Measurements from ENCODE around the gene MYPN. TPM values are rescaled to one million over a fixed set of nuclear protein-coding genes. Genes with fewer than 3 reads are reported as not detected.

MYPN gene
- total RNA-seq, 1 experiment from 2014 or later: not detected

GRCh38 chr10:68167586-68168189 lies 58.4 kb downstream of the MYPN start:
- no peak overlapping the region for H3K27ac Mint-ChIP-seq (ENCODE audit: unreplicated experiment)
- no peaks in the 10 kb centered on the region for H3K27me3 ChIP-seq (replicated peaks; ENCODE audit: control insufficient read depth, insufficient read depth, low read length)
- H3K4me1 Mint-ChIP-seq (ENCODE audit: low read depth, unreplicated experiment): peaks cover 8% of the 10 kb centered on the region
- TF ChIP-seq CTCF (IDR thresholded peaks at IDR 0.05; ENCODE audit: insufficient read depth in 1 of 2, low read depth in 1 of 2, low read length in 1 of 2, severe bottlenecking in 1 of 2, unreplicated experiment in 1 of 2): no peak
- POLR2A ChIA-PET: no interaction called here
- intact Hi-C loops (cut with micrococcal nuclease; ENCODE audit: unreplicated experiment): no loop called here
- H3K4me3 Mint-ChIP-seq (ENCODE audit: unreplicated experiment): no peak overlapping the region
- CTCF ChIA-PET: no interaction called here
- H3K4me3 ChIP-seq (ENCODE audit: low read depth, low read length): no peak overlapping the region
- no peaks in the 10 kb centered on the region for H3K36me3 ChIP-seq (ENCODE audit: control insufficient read depth, insufficient read depth, low read length)
- no peaks in the 10 kb centered on the region for H3K9me3 ChIP-seq
- no peaks in the 10 kb centered on the region for H3K9me3 Mint-ChIP-seq (ENCODE audit: unreplicated experiment)
- BruUV-seq (replicated peaks): no TSS peak
- no peaks in the 10 kb centered on the region for H3K27me3 Mint-ChIP-seq (ENCODE audit: insufficient read depth, unreplicated experiment)
- H3K36me3 Mint-ChIP-seq (ENCODE audit: insufficient read depth, unreplicated experiment): no peaks in the 10 kb centered on the region
- no peak for DNase-seq
- H3K4me1 ChIP-seq: peaks cover 9% of the 10 kb centered on the region

- BruUV-seq (replicated peaks): no TSS peak
- Mint-ChIP-seq H3K27me3 (ENCODE audit: insufficient read depth, unreplicated experiment) (no peaks in the 10 kb centered on the region), H3K27ac (ENCODE audit: unreplicated experiment) (no peak overlapping the region), H3K4me3 (ENCODE audit: unreplicated experiment) (no peak overlapping the region), H3K9me3 (ENCODE audit: unreplicated experiment) (no peaks in the 10 kb centered on the region), H3K4me1 (ENCODE audit: low read depth, unreplicated experiment) (no peaks in the 10 kb centered on the region), H3K36me3 (ENCODE audit: insufficient read depth, unreplicated experiment) (no peaks in the 10 kb centered on the region)
- Histone ChIP-seq H3K4me3 (ENCODE audit: low read depth, low read length) (no peak overlapping the region), H3K9me3 (no peaks in the 10 kb centered on the region), H3K27me3 (replicated peaks; ENCODE audit: control insufficient read depth, insufficient read depth, low read length) (no peaks in the 10 kb centered on the region), H3K36me3 (ENCODE audit: control insufficient read depth, insufficient read depth, low read length) (no peaks in the 10 kb centered on the region), H3K4me1 (no peaks in the 10 kb centered on the region)
- intact Hi-C loops (cut with micrococcal nuclease; ENCODE audit: unreplicated experiment): no loop called here
- CTCF ChIA-PET: no interaction called here
- DNase-seq: no peak
- POLR2A ChIA-PET: no interaction called here
- TF ChIP-seq CTCF (IDR thresholded peaks at IDR 0.05; ENCODE audit: insufficient read depth in 1 of 2, low read depth in 1 of 2, low read length in 1 of 2, severe bottlenecking in 1 of 2, unreplicated experiment in 1 of 2): no peak
Observed at GRCh38 chr10:68171539-68172080, 62.3 kb downstream of the MYPN start.

GRCh38 chr10:68172324-68172723 lies 63.0 kb downstream of the MYPN start:
- ChIA-PET POLR2A (no interaction called here), CTCF (no interaction called here)
- Mint-ChIP-seq H3K9me3 (ENCODE audit: unreplicated experiment) (no peaks in the 10 kb centered on the region), H3K4me1 (ENCODE audit: low read depth, unreplicated experiment) (no peaks in the 10 kb centered on the region), H3K27ac (ENCODE audit: unreplicated experiment) (no peak overlapping the region), H3K27me3 (ENCODE audit: insufficient read depth, unreplicated experiment) (no peaks in the 10 kb centered on the region), H3K4me3 (ENCODE audit: unreplicated experiment) (no peak overlapping the region), H3K36me3 (ENCODE audit: insufficient read depth, unreplicated experiment) (no peaks in the 10 kb centered on the region)
- TF ChIP-seq CTCF (IDR thresholded peaks at IDR 0.05; ENCODE audit: insufficient read depth in 1 of 2, low read depth in 1 of 2, low read length in 1 of 2, severe bottlenecking in 1 of 2, unreplicated experiment in 1 of 2): no peak
- no peaks in the 10 kb centered on the region for H3K4me1 ChIP-seq
- no TSS peak for BruUV-seq (replicated peaks)
- H3K4me3 ChIP-seq (ENCODE audit: low read depth, low read length): no peak overlapping the region
- intact Hi-C loops (cut with micrococcal nuclease; ENCODE audit: unreplicated experiment): no loop called here
- DNase-seq: no peak
- H3K27me3 ChIP-seq (replicated peaks; ENCODE audit: control insufficient read depth, insufficient read depth, low read length): no peaks in the 10 kb centered on the region
- H3K9me3 ChIP-seq: no peaks in the 10 kb centered on the region
- H3K36me3 ChIP-seq (ENCODE audit: control insufficient read depth, insufficient read depth, low read length): no peaks in the 10 kb centered on the region
